Retinal pigment epithelial cell (primary cell): ENCODE data around the gene RPUSD3.

Source experiments
- DNase-seq: peaks from one replicate; pipeline ENCODE4 v3.0.0-alpha.2; 2010; ENCODE audit warnings: low read depth
- H3K4me3 ChIP-seq: 2 replicates; pipeline ENCODE4 v1.5.1; 2011; ENCODE audit warnings: mild to moderate bottlenecking, low read length, control low read depth, moderate library complexity
- CTCF ChIP-seq: conservative IDR thresholded peaks from 2 replicates; pipeline ENCODE4 v1.5.1; 2011; ENCODE audit warnings: low read depth, low read length, control low read depth, inconsistent platforms

The RPUSD3 gene

DNA sequence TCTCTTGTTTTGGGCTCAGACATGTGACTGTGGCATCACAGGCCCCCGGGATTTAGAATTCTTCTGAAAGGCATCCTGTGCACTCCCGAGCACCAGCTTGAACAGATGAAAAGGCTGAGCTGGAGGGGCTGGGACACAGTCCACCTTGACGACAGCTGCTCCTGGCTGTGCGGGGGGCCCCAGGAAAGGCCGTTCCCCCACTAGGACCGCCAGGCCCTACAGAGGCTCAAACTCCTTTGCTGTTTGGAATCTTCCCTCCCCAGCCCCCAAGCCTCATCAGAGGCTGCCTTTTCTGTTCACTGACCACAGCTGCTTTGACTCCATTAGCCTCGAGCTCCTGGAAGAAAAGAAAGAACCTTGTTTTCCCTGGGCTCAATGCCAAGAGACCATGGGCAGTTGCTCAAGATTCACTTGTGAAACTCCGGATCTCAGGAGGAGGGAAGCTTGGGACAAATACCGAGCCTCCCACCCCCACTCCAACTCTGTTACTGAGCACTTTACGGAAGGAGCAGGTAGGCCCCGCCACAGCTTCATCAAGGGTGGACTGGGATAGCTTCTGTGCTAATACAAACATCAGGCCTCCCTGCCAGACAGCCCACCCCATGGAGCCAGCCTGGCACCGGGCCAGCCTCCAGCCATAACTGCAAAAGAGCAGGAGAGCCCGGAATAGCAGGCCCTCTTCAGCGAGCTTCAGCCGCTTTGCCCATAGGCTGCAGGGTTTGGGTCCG lies 20.6 kb upstream of the RPUSD3 start:
- peak; percentile 64 for DNase-seq
- no peak overlapping the region for H3K4me3 ChIP-seq
- TF ChIP-seq CTCF = no peak

- TF ChIP-seq CTCF = no peak
- H3K4me3 ChIP-seq = no peak overlapping the region
- no peak for DNase-seq
These were observed 19.4 kb upstream of the RPUSD3 start for GRCh38 chr3:9863058-9863772.

GRCh38 chr3:9862391-9863057 lies 18.7 kb upstream of the RPUSD3 start:
- no peak overlapping the region for H3K4me3 ChIP-seq
- TF ChIP-seq CTCF = peak; percentile 37
- DNase-seq = no peak

GRCh38 chr3:9861626-9862130 lies 17.9 kb upstream of the RPUSD3 start:
- H3K4me3 ChIP-seq = no peak overlapping the region
- no peak for TF ChIP-seq CTCF
- no peak for DNase-seq

DNA sequence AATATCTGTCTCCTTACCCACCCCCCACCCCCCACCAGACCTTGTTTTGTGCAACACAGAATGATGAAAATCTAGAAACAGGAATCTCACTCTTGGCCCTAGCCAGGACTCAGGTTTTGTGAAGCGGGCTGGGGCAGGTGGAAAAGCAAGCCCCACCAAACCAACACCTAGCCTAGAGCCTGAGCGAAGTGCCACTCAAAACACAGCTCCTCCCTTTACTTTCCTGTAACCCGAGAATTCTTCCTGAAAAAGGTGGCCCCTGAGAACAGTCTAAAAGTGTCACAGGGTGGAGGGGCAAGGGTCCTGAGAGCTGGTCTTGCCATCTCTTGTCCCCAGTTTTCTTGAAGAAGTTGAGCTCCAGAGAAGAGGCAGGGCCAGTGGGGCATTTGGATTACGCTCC lies 17.4 kb upstream of the RPUSD3 start:
- no peak for TF ChIP-seq CTCF
- no peak overlapping the region for H3K4me3 ChIP-seq
- DNase-seq = no peak

DNA sequence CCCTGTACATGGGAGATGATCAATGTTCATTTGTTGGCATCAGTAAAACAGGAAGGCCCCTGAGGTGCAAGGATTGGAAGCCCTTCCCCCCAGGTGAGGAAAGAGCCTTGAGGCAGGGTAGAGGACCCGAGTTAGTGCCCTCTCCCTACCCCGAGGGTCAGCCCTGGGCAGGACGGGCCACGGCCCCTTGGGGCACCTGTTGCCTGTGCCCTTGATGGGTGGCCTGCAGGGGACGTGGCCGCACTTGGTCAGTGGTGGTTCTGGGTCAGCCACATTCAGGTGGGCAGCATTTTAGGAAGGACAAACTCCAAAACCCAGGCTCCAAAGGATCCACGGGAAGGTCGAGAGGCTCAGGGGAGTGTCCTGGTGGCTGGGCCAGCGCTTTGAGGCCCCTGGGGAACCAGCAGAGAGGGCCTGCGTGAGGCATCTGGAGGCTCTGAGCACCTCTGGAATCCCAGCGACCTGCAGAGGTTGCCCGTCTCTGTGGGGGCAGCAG lies 15.8 kb upstream of the RPUSD3 start:
- no peak overlapping the region for H3K4me3 ChIP-seq
- no peak for TF ChIP-seq CTCF
- no peak for DNase-seq
